ENCODE results near the gene SEC61A1. TPM values are rescaled to one million over a fixed set of nuclear protein-coding genes. Genes with fewer than 3 reads are reported as not detected.
A peak's percentile ranks its signal among the peaks of the same experiment; 100 is the strongest.

The SEC61A1 gene
- total RNA-seq, 1 donor from 2014 or later, result 92.8 TPM

GRCh38 chr3:128094295-128095151, 42.3 kb downstream of the SEC61A1 start:
- no peak for TF ChIP-seq POLR2AphosphoS5 (IDR thresholded peaks at IDR 0.05; ENCODE audit: insufficient read depth in 1 of 2, low read depth in 1 of 2)
- no peak for TF ChIP-seq CTCF (IDR thresholded peaks at IDR 0.05)
- TF ChIP-seq POLR2A (IDR thresholded peaks at IDR 0.05), result no peak
- Histone ChIP-seq H3K27ac (no peak overlapping the region), H3K36me3 (peaks cover 0 to 23% of the 10 kb centered on the region in 2 donors), H3K9me3 (no peaks in the 10 kb centered on the region), H3K4me3 (no peak overlapping the region), H3K4me1 (peaks cover 4% of the 10 kb centered on the region), H3K27me3 (no peaks in the 10 kb centered on the region)
- no peak for DNase-seq (ENCODE audit: extremely low spot score in 2 of 2)
- intact Hi-C loops (cut with DNase I), result no loop called here

- TF ChIP-seq POLR2AphosphoS5 (IDR thresholded peaks at IDR 0.05; ENCODE audit: insufficient read depth in 1 of 2, low read depth in 1 of 2) (no peak), CTCF (IDR thresholded peaks at IDR 0.05) (peak; percentile 60 to 85 (median 77))
- Histone ChIP-seq H3K27ac (no peak overlapping the region), H3K4me3 (no peak overlapping the region), H3K27me3 (no peaks in the 10 kb centered on the region), H3K4me1 (peaks cover 4% of the 10 kb centered on the region), H3K36me3 (peaks cover 0 to 29% of the 10 kb centered on the region in 2 donors), H3K9me3 (no peaks in the 10 kb centered on the region)
- peak in 1 of 2 donors; percentile 93 for DNase-seq (ENCODE audit: extremely low spot score in 2 of 2)
- intact Hi-C loops (cut with DNase I), result no loop called here
Observed at GRCh38 chr3:128095222-128095703, 43.0 kb downstream of the SEC61A1 start.

- no peaks in the 10 kb centered on the region for H3K27me3 ChIP-seq
- no peak overlapping the region for H3K4me3 ChIP-seq
- TF ChIP-seq CTCF (IDR thresholded peaks at IDR 0.05), result no peak
- no peak for TF ChIP-seq POLR2AphosphoS5 (IDR thresholded peaks at IDR 0.05; ENCODE audit: insufficient read depth in 1 of 2, low read depth in 1 of 2)
- no peak for TF ChIP-seq POLR2A (IDR thresholded peaks at IDR 0.05)
- peaks cover 0 to 46% of the 10 kb centered on the region in 2 donors for H3K36me3 ChIP-seq
- H3K4me1 ChIP-seq, result peaks cover 4% of the 10 kb centered on the region
- H3K9me3 ChIP-seq, result no peaks in the 10 kb centered on the region
- H3K27ac ChIP-seq, result no peak overlapping the region
- DNase-seq (ENCODE audit: extremely low spot score in 2 of 2), result no peak
- intact Hi-C loops (cut with DNase I), result no loop called here
Observed at GRCh38 chr3:128098234-128098633, 46.0 kb downstream of the SEC61A1 start.

GRCh38 chr3:128100161-128100560, 47.9 kb downstream of the SEC61A1 start:
- Histone ChIP-seq H3K4me1 (peaks cover 4% of the 10 kb centered on the region), H3K27me3 (no peaks in the 10 kb centered on the region), H3K27ac (no peak overlapping the region), H3K4me3 (no peak overlapping the region), H3K36me3 (peaks cover 0 to 54% of the 10 kb centered on the region in 2 donors), H3K9me3 (no peaks in the 10 kb centered on the region)
- DNase-seq (ENCODE audit: extremely low spot score in 2 of 2), result no peak
- TF ChIP-seq POLR2AphosphoS5 (IDR thresholded peaks at IDR 0.05; ENCODE audit: insufficient read depth in 1 of 2, low read depth in 1 of 2) (no peak), POLR2A (IDR thresholded peaks at IDR 0.05) (no peak), CTCF (IDR thresholded peaks at IDR 0.05) (no peak)
- intact Hi-C loops (cut with DNase I), result no loop called here

- TF ChIP-seq POLR2A (IDR thresholded peaks at IDR 0.05), result no peak
- intact Hi-C loops (cut with DNase I), result no loop called here
- H3K4me3 ChIP-seq, result no peak overlapping the region
- H3K27ac ChIP-seq, result no peak overlapping the region
- H3K4me1 ChIP-seq, result no peaks in the 10 kb centered on the region
- H3K27me3 ChIP-seq, result no peaks in the 10 kb centered on the region
- H3K36me3 ChIP-seq, result peaks cover 0 to 54% of the 10 kb centered on the region in 2 donors
- no peaks in the 10 kb centered on the region for H3K9me3 ChIP-seq
- DNase-seq (ENCODE audit: extremely low spot score in 2 of 2), result no peak
Observed at GRCh38 chr3:128100638-128101037, 48.4 kb downstream of the SEC61A1 start.

Data from vagina (tissue), 2 donors.